IPS DF 6.9 (cell line): ENCODE results near the gene HOXC6.

Experiments used
- DNase-seq: peaks from one replicate; pipeline ENCODE4 v3.0.0-alpha.2; 2013; ENCODE audit warnings: low read depth, low spot score
- H3K27ac ChIP-seq: one replicate; pipeline ENCODE4 v1.5.1; 2013; ENCODE audit warnings: low read length, control low read depth
- H3K27me3 ChIP-seq: 2 replicates; pipeline ENCODE4 v1.6.1; 2013; ENCODE audit warnings: mild to moderate bottlenecking, low read length; ENCODE audit not compliant: control insufficient read depth, insufficient read depth
- H3K36me3 ChIP-seq: 2 replicates; pipeline ENCODE4 v1.6.1; 2013; ENCODE audit warnings: low read length; ENCODE audit not compliant: control insufficient read depth, insufficient read depth
- H3K4me1 ChIP-seq: 2 replicates; pipeline ENCODE4 v1.6.1; 2013; ENCODE audit warnings: low read length; ENCODE audit not compliant: control insufficient read depth, insufficient read depth
- H3K4me3 ChIP-seq: 2 replicates; pipeline ENCODE4 v1.5.1; 2013; ENCODE audit warnings: mild to moderate bottlenecking, low read length
- H3K9me3 ChIP-seq: 2 replicates; pipeline ENCODE4 v1.6.1; 2013; ENCODE audit warnings: low read length, inconsistent platforms; ENCODE audit not compliant: control insufficient read depth, insufficient read depth
- WGBS: extraction: QIAGEN DNeasy Blood & Tissue Kit; methylation state at CpG from one replicate; pipeline ENCODE4 v1.1.7; 2013; ENCODE audit warnings: mixed read lengths, missing lambda C conversion rate; ENCODE audit not compliant: insufficient read length, insufficient coverage; 5-methylcytosine and 5-hydroxymethylcytosine counted together

HOXC6 gene

GRCh38 chr12:53984901-53985691 lies 43.1 kb upstream of the HOXC6 start, which contains the start of gene HOXC10:
Gene HOXC10, plus strand, starts transcription at chr12:53985146. Its CDS starts 114 bp downstream, at chr12:53985260.
- Histone ChIP-seq H3K27me3 (peaks cover 94% of the 10 kb centered on the region), H3K4me3 (no peak within 1 kb of the TSS), H3K36me3 (no peaks in the 10 kb centered on the region; the same call in 1 of the 2 replicates), H3K9me3 (no peaks in the 10 kb centered on the region), H3K4me1 (peaks cover 3% of the 10 kb centered on the region), H3K27ac (no peak within 1 kb of the TSS)
- DNase-seq = peak; percentile 87
- WGBS = no CpG with 5 or more reads among the region's 55 CpGs

DNA sequence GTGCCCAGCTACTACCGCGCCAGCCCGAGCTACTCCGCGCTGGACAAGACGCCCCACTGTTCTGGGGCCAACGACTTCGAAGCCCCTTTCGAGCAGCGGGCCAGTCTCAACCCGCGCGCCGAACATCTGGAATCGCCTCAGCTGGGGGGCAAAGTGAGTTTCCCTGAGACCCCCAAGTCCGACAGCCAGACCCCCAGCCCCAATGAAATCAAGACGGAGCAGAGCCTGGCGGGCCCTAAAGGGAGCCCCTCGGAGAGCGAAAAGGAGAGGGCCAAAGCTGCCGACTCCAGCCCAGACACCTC lies 42.6 kb upstream of the HOXC6 start:
- Histone ChIP-seq H3K4me1 (peaks cover 3% of the 10 kb centered on the region), H3K36me3 (no peaks in the 10 kb centered on the region; the same call in 1 of the 2 replicates), H3K9me3 (no peaks in the 10 kb centered on the region), H3K27me3 (peaks cover 96% of the 10 kb centered on the region), H3K4me3 (no peak overlapping the region), H3K27ac (no peak overlapping the region)
- WGBS = no CpG with 5 or more reads among the region's 21 CpGs
- no peak for DNase-seq

DNA sequence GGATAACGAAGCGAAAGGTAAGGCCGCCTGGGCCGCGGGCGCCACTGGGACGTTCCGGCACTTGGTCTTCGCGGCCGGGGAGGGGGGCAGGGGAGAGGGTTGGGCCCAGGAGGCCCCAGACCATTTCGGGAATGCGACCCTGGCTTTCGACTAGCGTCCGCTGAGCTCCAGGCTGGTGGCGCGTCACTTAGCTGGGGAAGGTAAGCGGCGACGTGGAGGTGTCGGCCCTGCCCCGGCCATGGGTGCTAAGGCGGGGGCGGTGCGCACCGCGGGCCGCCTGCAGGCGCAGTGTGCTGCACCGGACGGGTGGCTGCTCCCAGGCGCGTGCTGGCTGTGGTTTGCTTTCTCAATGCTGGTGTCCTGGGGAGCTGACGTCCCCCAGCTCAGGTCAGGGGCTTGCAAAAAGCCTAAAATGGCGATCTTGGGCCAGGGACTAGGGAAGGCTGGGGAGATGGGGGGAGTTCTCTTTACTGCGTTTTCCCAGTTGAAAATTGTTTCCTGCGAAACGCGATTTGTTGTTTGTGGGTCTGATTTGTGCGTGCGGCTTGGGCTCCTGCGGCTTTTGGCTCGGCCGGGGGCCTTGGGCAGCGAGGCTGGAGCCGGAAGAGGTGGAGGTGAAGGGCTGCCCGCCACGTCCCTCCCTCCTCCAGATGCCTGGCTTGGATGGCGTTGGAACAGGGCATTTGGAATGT lies 42.1 kb upstream of the HOXC6 start:
- DNase-seq = no peak
- Histone ChIP-seq H3K27me3 (peaks cover 96% of the 10 kb centered on the region), H3K4me3 (no peak overlapping the region), H3K36me3 (no peaks in the 10 kb centered on the region; the same call in 1 of the 2 replicates), H3K27ac (no peak overlapping the region), H3K9me3 (no peaks in the 10 kb centered on the region), H3K4me1 (peaks cover 3% of the 10 kb centered on the region)
- no CpG with 5 or more reads among the region's 50 CpGs for WGBS

DNA sequence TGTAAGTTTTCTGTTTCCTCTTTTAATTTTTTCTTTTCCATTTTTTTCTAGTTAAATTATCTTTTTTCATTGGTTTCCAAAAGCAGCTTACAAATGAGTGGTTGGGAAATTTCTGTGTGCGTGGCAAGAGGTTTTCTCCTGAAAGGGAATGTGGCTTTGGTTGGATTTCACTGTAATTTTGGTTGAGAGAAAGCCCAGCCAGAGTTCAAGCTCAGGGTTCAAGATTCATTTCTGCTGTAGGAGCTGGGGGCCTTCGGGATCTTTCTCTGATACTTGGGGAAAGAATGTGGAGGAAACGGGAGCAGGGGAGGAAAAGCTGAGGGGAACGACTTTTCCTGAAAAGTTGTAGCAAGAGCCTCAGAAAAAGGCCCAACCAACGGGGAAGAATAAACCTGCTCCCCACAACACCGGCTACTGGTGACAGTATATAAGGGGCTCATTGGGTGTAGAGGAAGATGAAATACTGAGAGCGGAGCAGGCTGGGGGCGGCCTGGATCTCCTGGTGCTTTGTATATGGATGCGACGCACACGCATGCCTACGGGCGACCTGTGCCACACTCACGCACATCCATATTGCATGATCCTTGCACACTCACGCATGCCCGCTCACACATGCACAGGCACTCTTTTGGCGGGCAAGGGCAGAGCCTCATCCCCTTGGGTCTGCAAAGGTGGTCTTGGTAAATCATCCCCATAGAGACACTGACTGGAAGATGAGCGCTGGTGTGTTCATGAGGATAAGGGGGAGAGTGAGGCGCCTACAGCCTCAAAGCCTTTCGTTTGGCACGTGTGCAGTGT lies 41.4 kb upstream of the HOXC6 start:
- H3K9me3 ChIP-seq = no peaks in the 10 kb centered on the region

GRCh38 chr12:53987787-53988230 lies 40.4 kb upstream of the HOXC6 start:
- no peaks in the 10 kb centered on the region for H3K9me3 ChIP-seq
- H3K36me3 ChIP-seq = no peaks in the 10 kb centered on the region; the same call in 1 of the 2 replicates
- WGBS = no CpG with 5 or more reads among the region's 4 CpGs
- peaks cover 3% of the 10 kb centered on the region for H3K4me1 ChIP-seq
- H3K27me3 ChIP-seq = peaks cover 96% of the 10 kb centered on the region
- no peak for DNase-seq
- H3K27ac ChIP-seq = no peak overlapping the region
- H3K4me3 ChIP-seq = no peak overlapping the region

More for the DNA sequence above, 41.4 kb upstream of the HOXC6 start:
- no peak overlapping the region for H3K27ac ChIP-seq
- H3K36me3 ChIP-seq = no peaks in the 10 kb centered on the region; the same call in 1 of the 2 replicates
- WGBS = no CpG with 5 or more reads among the region's 21 CpGs
- peaks cover 3% of the 10 kb centered on the region for H3K4me1 ChIP-seq
- H3K27me3 ChIP-seq = peaks cover 96% of the 10 kb centered on the region
- no peak for DNase-seq
- no peak overlapping the region for H3K4me3 ChIP-seq

- no peak overlapping the region for H3K4me3 ChIP-seq
- H3K27me3 ChIP-seq = peaks cover 96% of the 10 kb centered on the region
- H3K27ac ChIP-seq = no peak overlapping the region
Observed at GRCh38 chr12:53988541-53989226, 39.6 kb upstream of the HOXC6 start.

DNA sequence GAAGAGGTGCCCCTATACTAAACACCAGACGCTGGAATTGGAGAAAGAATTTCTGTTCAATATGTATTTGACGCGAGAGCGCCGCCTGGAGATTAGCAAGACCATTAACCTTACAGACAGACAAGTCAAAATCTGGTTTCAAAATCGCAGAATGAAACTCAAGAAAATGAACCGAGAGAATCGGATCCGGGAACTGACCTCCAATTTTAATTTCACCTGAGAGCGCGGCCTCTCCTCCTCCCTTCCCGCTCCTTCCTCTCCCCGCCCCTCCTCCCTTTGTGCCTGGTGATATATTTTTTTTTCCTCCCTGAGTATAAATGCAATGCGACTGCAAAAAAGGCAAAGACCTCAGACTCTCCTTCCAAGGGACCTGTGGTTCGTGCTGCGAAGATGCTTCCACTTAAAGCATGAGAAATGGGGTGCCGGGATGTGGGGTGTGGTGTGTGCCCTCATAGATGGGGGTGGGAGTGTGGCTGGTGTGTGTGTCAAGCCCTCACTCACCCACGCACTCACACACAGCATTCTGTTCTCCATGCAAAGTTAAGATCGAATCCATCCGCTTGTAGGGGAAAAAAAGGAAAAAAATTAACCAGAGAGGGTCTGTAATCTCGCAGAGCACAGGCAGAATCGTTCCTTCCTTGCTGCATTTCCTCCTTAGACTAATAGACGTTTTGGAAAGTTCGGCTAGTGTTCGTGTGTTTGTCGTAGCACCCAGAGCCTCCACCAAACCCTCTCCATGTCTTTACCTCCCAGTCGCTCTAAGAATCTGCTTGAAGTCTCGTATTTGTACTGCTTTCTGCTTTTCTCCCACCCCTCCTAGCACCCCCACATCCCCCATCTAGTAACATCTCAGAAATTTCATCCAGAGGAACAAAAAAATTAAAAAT lies 38.8 kb upstream of the HOXC6 start:
- Histone ChIP-seq H3K4me3 (no peak overlapping the region), H3K4me1 (peaks cover 3% of the 10 kb centered on the region), H3K27ac (no peak overlapping the region), H3K27me3 (peaks cover 97% of the 10 kb centered on the region), H3K9me3 (no peaks in the 10 kb centered on the region), H3K36me3 (peaks cover 3% of the 10 kb centered on the region; the same call in 1 of the 2 replicates)
- DNase-seq = no peak
- WGBS = no CpG with 5 or more reads among the region's 28 CpGs

More at GRCh38 chr12:53988541-53989226, 39.6 kb upstream of the HOXC6 start:
- no CpG with 5 or more reads among the region's 5 CpGs for WGBS
- DNase-seq = no peak
- Histone ChIP-seq H3K9me3 (no peaks in the 10 kb centered on the region), H3K4me1 (peaks cover 3% of the 10 kb centered on the region), H3K36me3 (no peaks in the 10 kb centered on the region; the same call in 1 of the 2 replicates)

DNA sequence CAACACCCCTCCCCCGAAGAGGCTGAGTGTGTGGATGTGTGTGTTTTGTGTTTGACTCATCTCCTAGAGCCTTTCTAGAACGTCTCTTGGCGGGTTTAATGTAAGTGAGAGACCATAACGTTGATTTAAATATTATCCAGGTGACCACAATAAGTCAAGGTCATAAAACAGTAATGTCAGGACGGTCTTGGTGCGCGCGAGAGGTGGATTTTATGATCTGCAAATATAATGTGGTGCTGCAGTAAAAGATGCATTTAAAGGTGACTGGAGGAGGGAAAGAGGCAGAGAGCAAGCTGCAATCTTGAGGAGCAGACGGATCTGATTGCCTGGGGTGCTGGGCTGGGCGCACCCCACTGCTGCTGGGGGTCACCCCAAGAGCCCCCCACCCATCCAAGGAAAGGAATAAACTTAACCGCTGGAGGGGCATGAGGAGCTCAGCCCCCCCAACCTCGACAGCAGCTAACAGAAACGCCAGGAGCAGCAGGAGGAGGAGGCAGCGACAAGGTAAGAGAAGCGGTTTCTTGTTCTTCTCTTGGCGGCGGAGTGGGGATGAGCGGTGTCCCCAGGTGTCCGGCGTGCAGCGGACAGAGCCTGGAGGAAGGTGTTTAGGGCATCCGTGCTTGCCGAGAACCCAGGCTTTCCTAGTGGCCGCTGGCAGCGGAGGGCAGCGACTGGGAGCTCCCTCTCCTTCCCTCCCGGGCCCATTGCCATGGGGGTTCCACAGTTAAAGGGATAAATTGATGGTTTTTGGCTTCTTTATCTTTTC lies 37.7 kb upstream of the HOXC6 start:
- Histone ChIP-seq H3K9me3 (no peaks in the 10 kb centered on the region), H3K4me3 (no peak overlapping the region), H3K36me3 (peaks cover 3% of the 10 kb centered on the region; the same call in 1 of the 2 replicates), H3K27ac (no peak overlapping the region), H3K27me3 (peaks cover 100% of the 10 kb centered on the region), H3K4me1 (peaks cover 3% of the 10 kb centered on the region)
- no peak for DNase-seq
- no CpG with 5 or more reads among the region's 27 CpGs for WGBS

- H3K27ac ChIP-seq = no peak overlapping the region
- peaks cover 100% of the 10 kb centered on the region for H3K27me3 ChIP-seq
- H3K4me1 ChIP-seq = peaks cover 3% of the 10 kb centered on the region
- no peak overlapping the region for H3K4me3 ChIP-seq
- no peaks in the 10 kb centered on the region for H3K9me3 ChIP-seq
- no peak for DNase-seq
- peaks cover 3% of the 10 kb centered on the region; the same call in 1 of the 2 replicates for H3K36me3 ChIP-seq
- no CpG with 5 or more reads among the region's 8 CpGs for WGBS
Observed at GRCh38 chr12:53991077-53991460, 37.2 kb upstream of the HOXC6 start.
